ENCODE data around the gene ABCA3.

DNA sequence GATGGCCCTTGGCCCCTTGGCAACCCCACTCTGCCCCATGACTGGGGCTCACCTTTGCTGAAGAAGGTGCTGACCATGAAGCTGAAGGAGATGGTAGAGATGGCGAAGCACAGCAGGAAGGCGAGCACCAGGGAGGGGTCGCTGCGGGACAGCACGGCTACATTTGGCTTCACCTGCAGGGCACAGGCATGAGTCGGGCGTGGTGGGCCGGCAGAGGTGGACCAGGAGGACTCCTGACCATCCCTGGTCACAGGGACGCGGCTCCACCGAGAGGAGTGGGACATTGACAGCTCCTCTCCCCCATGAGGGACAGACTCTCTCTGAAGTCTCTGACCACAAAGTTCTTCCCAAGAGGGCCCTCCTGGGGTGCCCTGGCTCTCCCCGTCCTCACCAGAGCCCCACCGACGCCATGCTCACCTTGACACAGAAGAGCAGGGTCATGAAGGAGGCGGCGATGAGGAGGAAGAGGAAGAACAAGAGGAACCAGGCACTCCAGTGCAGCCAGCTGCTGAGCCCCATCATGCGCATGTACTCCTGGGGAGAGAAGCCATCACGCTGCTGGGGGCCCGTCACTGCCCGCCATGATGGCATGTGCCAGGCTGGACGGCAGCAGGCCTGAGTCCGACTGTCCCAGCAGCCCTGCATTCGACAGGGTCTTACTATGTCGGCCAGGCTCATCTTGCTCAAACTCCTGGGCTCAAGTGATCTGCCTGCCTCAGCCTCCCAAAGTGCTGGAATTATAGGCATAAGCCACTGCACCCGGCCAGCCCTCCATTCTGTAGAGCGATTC, 23.1 kb downstream of the ABCA3 start:
- TF ChIP-seq EZH2phosphoT487 (IDR thresholded peaks at IDR 0.05; ENCODE audit: low read depth) = no peak
- TF ChIP-seq, protein P1, sequence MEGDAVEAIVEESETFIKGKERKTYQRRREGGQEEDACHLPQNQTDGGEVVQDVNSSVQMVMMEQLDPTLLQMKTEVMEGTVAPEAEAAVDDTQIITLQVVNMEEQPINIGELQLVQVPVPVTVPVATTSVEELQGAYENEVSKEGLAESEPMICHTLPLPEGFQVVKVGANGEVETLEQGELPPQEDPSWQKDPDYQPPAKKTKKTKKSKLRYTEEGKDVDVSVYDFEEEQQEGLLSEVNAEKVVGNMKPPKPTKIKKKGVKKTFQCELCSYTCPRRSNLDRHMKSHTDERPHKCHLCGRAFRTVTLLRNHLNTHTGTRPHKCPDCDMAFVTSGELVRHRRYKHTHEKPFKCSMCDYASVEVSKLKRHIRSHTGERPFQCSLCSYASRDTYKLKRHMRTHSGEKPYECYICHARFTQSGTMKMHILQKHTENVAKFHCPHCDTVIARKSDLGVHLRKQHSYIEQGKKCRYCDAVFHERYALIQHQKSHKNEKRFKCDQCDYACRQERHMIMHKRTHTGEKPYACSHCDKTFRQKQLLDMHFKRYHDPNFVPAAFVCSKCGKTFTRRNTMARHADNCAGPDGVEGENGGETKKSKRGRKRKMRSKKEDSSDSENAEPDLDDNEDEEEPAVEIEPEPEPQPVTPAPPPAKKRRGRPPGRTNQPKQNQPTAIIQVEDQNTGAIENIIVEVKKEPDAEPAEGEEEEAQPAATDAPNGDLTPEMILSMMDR (IDR thresholded peaks at IDR 0.05; ENCODE audit: low read depth, low read length) = no peak
